Measurements from ENCODE around the gene PHLPP2.

PHLPP2 gene

DNA sequence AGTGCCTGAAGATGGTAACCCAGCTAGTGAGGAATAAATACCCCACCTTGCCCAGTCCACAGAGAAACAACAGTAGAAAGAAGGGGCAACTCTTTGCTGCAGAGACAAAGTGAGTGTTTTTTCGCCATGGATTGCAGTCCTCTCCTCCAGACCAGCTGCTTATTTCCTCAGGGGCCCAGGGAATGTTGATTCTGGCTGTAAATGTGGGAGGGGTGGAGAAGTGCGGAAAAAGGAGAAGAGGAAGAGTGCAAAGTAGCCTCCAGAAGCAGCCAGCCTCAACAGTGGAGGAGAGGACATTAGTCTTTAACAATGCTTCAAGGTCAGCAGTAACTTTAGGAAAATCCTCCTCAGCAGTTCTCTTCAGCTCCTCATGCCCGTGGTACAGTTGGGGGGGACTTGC lies 8.1 kb upstream of the PHLPP2 start:
- TF ChIP-seq CTCF (conservative IDR thresholded peaks at IDR 0.05) = no peak
- H3K27ac ChIP-seq = no peak overlapping the region

DNA sequence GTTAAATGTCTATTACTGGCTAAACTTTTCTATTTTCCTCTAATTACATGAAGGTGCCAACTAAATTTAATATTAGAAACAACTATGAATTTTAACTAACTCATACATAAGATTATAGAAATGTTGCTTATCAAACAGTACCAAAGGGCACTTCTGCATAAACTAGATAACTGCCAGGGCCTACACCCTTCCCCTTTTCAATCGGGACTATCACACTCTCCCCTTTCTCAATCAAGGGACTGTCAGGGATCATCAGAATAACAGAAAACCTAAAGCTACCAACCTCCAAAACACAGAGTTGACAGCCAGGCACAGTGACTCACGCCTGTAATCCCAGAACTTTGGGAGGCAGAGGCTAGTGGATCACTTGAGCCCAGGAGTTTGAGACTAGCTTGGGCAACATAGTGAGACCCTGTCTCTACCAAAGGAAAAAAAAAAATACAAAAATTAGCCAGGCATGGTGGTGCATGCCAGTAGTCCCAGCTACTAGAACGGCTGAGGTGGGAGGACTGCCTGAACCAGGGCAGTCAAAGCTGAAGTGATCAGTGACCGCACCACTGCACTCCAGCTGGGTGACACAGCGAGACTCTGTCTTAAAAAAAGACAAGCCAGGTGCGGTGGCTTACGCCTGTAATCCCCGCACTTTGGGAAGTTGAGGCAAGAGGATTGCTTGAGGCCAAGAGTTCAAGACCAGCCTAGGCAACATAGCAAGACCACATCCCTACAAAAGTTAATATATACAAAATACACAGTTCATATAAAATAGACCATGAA lies 3.2 kb upstream of the PHLPP2 start:
- H3K27ac ChIP-seq = no peak overlapping the region
- TF ChIP-seq CTCF (conservative IDR thresholded peaks at IDR 0.05) = no peak

DNA sequence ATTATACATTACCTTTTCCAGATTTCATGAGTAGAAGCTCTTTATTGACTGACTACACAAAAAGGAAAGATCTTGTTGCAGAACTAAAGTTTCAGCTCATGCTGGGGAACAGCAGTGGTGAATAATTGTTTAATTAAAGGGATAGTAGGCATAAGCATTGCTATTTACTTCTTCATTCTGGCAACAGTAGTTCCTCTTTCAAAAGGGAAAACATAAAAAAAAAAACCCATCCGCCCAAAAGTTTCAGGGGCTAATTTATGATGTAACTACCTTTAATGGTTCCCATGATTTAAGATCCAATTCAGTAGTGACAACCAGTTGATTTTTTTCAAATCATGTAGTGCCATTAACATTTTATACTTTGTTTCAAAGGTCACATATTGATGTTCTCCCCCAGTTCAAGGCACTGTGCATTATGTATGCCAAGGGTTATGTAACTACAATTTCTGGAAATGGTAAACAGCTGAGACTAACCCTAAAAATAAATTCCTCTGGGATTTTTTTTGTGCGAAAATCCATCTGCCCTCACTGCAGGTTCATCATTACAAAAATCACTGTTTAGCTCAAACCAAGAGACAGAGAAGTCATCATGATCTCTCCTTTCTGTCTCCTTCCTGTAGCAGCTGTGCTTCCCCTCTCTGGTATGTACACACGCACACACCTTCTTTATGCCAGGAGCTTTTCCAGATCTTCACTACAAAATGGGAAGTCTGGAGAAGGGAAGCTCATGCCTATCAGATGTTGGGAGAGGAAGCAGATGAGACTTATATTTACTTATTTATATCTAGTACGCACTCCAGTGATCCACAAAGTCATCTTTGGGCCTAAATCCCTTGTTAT lies 2.2 kb upstream of the PHLPP2 start:
- TF ChIP-seq CTCF (conservative IDR thresholded peaks at IDR 0.05) = no peak
- H3K27ac ChIP-seq = no peak overlapping the region

DNA sequence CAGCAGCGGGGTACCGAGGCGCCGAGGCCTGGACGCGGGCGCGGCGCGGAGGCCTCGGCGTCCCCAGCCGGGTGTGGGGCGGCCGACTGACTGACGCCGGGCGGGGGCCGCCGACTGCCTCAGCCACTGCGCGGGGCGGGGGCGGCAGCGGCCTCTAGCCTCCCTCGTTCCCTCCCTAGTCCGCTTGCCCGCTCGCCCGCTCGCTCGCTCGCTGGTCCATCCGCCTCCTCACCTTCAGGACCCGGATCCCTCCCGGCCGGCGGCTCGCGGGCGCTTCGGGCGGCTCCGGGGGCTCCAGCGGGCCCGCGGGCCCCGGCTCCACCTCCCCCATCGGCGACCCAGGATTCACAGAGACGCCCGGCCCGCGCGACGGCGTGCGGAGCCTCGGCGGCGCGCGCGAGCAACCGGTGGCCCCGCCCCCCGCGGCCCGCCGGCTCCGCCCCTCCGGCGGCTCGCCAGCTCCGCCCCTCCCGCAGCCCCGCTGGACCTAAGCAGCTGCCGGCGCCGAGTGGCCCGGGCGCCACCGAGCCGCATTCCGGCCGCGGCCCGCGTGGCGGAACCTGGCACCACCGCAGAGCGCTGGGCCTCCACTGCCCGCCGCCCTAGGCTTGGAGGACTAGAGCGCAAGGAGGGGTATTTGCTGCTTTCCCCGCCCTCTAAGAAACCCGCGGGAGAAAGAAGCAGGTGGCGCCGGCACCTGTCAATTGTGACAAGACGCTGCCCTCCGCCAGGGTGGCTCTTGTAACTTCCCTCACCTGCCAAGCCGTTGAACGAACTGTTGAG lies 773 bp downstream of the PHLPP2 start:
- H3K27ac ChIP-seq = peak overlapping the region; percentile 82
- TF ChIP-seq CTCF (conservative IDR thresholded peaks at IDR 0.05) = peak; percentile 10; the same call in 1 of the 2 replicates

DNA sequence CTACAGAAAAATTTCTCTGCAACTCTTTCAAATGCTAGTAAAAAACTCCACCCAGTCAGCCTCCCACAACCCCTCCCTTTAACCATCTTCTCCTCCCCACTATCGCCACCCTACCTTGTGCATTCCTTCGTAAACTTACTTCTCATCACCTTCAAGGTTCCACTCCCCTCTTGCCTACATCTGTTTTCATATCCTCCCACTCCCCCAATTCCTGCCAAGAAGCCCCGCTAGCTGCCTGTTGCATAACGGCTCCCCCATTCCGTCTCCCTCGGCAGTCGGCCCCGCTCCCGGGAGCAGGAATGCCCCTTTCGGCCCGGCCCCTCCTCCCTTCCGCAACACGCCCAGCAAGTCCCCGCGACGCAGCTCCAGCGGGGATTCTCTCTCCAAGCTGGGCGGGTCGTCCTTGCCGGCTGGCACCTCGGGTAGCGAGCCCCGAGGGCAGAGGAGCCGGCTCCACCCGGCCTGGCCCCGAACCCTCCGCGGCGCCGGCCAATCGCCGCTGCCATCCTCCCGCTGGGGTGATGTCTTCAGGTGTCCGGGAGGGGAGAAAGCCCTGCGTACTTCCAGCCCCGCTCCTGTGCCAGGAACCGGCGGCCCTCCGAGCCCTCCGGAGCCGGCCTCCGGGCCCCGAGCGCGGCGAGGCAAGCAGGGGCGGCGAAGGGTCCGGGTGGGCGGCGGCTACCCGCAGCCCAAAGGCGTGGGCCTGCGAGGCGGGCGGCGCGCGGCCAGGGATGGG lies 1.5 kb downstream of the PHLPP2 start:
- TF ChIP-seq CTCF (conservative IDR thresholded peaks at IDR 0.05) = no peak
- H3K27ac ChIP-seq = peak overlapping the region; percentile 82

- H3K27ac ChIP-seq = no peak overlapping the region; the same call in 1 of the 2 replicates
- TF ChIP-seq CTCF (conservative IDR thresholded peaks at IDR 0.05) = no peak
Measured at GRCh38 chr16:71721066-71721740, 3.3 kb downstream of the PHLPP2 start.
